Limb (tissue), 2 donors: ENCODE measurements around the gene SLC39A13.
A peak's percentile ranks its signal among the peaks of the same experiment; 100 is the strongest.

Source experiments
- DNase-seq, 2 donors: peaks; one replicate each; pipeline ENCODE4 v3.0.0-alpha.2; 2016; ENCODE audit errors: extremely low spot score in 2 of 2

Gene SLC39A13

DNA sequence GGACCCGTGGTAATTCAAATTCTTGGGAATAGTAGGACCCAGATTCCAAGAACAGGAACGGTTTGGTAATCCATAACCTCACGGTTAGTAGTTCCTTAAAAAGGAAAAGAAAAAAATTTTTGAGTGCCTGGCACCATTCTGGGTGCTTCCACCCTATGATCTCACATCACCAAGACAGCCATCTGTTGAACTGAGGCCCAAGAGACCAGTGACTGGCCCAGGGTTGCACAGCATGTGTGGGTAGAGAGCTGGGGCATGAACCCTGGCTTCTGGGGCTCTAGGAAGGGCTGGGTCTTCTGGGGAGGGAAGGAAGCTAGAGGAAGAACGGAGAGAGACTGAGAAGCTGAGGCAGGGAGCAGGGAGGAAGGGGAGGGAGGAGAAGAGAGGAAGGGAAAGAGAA, 25.3 kb upstream of the SLC39A13 start:
- DNase-seq = no peak

DNA sequence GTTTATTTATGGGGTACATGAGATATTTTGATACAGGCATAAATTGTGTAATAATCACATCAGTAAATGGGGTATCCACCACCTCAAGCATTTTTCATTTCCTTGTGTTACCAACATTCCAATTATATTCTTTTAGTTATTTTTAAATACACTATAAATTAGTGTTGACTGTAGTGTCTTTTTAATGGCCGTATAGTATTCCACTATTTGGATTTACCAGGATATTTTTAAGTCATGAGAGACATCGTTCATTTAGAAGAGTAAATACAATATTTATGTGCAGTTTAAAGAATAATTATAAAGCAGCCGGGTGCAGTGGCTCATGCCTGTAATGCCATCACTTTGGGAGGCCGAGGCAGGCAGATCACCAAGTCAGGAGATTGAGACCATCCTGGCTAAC, 23.9 kb upstream of the SLC39A13 start:
- DNase-seq = no peak

DNA sequence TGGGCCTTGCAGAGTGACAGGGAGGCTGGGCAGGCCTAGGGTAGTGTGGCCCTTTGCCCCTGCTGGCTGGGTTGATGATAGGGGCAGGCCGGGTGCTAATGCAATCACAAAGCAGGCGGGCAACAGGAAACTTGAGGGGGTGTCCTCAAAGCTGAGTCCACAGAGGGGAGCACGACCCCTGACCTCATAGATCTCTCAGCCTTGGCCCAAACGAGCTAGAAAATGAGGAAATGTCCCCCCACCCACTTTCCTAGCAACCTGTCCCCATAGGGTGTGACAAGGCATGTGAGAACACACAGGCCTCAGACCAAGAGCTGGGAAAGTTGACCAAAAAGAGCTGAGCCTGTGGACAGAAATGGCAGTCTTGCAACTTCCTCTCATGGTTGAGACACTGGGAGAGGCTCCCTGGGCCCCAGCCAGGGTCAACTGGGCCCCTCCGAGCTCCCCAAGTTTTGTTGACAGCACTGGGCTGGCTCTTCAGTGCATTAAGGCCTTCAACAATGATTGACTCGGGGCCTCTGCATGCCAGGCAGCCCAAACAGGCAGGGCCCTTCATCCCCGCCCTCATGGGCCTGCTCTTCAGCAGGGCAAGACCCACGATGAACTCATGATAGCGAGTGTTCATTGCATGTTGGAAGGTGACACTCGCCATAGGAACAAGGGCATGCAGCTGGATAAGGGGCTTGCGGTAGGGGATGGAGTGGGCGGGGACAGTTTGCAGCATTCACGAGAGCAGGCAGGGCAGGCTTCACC, 20.3 kb upstream of the SLC39A13 start:
- DNase-seq = no peak

DNA sequence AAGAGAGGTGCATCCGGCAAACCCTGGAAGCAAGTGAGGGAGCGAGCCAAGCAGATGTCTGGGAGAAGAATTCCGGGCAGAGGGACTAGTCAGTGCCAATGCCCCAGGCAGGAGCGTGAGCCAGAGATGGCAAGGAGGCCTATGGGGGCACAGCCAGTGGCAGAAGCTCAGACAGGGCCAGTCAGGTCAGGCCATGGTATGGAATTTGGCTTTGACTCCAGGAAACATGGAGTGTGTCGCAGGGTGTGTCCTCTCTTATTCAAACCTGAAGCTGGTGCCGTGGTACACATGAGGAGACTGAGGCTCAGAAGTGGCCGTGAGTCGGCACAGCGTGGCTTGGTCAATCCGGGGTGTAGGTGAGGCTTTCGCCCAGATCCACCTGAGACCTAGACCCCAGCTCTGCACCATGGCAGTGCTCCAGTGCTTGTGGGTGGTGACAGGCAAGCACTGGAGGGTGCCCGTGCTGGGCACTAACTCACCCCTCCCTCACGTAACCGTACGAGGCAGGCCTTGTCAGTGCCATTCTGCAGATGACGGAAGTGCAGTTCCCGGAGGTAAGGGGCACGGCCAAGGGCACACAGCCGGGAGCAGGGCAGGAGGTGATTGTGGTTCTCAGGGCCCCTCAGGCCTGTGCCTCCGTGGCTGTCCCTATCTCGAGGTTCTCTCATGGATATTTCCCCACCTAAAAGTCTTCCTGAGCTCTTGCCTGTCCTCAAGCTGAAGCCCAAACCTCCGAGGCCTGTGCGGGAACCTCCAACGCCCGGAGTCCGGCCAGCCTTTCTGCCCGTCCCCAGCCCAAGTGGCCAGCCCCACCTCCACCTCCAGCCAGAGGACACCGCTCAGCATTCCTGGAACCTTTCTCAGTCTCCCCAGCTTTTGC, 19.5 kb upstream of the SLC39A13 start:
- no peak for DNase-seq

DNA sequence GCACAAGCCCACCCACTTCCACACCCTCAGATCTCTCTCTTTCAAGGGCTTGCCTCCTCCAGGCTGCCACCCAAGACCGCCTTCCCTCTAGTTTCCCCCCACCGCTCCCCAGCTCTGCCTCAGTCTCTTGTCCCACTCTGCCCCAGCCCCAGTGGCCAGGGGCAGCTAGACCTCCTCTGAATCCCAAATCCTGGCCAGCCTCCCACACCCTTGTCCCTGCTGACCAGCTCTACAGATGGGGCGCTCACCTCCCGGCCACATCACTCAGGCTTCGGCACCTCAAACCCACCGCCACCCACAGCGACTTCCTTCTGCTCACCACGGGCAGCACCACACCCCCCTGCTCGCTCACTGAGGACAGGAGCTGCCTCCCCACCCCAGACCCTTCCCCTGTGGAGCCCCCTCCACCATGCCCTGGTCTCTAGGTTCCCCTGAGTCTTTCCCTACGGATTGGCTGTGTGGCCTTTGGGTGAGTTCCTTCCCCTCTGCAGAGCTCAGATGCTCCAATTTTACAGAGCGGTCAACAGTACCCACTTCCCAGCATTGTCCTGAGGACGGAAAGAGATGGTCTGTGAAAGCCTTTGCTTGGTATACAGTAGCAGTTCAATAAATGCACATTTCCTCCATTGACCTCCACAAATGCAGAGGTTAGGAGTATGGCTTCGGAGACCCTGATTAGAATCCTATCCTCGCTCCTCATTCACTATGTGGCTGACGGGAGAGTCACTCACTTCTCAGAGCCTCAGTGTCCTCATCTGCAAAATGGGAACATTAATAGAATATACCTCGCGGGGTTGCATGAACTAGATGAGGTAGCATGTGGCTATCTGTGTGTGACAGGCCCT, 18.6 kb upstream of the SLC39A13 start:
- no peak for DNase-seq

DNA sequence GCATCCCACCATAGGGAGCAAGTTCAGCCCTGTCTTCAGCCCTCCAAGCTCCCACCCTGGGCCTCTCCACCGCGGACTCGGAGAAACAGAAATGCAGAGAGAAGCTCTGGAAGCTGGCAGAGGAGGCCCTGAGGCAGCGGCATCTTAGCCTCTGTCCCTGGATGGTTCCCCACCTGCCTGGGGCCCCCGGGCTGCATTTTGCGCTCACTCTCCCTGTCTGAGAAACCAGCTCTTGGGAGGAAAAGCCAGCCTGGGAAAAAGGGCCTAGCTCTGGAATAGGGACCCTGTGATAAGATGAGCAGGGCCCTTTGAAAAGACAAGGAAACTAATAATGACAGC, 18.0 kb upstream of the SLC39A13 start:
- DNase-seq = no peak

DNA sequence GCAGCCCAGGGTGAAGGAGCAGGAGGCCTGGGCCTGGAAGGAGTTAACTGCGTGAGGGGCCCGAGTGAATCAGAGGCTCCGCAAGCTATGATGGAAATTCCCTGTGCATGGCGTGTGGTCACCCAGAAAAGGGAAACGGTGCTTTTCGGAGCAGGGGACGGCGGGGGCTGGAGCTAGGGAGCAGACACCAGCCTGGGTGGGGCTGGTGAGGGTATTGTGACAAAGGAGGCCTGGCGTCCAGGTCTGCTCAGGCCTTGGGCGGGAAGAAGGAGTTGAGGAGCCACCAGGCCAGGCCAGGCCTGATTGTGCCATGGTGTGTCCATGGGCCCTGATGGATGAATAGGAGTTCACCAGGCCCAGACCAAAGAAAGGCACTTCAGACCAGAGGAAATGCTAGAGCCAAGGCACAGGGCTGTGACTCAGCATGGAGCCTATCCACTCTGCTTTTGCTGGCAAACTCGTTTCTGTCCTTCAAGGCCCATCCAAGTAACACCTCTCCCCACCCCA, 17.3 kb upstream of the SLC39A13 start:
- no peak for DNase-seq

DNA sequence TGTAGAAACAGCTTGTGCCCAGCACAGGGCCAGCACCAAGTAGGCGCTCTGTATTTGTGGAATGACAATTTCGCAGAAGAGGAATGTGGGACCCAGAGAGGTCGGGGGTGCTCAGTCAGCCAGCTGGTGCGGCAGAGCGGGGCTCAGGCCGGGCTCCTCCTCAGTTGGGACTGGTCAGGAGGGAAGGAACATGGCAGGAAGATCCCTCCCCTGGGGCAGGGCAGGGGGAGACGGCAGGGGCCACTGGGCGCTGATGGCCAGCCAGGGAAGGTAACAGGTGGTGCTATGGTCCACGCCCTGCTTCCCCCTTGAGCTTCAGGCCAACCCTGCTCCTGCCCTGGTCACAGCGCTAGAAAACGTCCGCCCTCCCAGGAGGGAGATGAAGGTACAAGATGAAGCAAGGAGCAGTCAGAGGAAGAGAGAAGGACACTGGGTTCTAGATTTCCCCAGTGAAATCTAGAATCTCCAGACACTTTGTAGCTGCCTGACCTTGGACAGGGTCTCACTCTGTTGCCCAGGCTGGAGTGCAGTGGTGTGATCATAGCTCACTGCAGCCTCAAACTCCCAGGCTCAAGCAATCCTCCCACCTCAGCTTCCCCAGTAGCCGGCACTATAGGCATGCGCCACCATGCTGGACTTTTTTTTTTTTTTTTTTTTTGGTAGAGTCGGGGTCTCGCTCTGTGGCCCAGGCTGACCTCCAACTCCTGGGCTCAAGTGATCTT, 16.5 kb upstream of the SLC39A13 start:
- no peak for DNase-seq

DNA sequence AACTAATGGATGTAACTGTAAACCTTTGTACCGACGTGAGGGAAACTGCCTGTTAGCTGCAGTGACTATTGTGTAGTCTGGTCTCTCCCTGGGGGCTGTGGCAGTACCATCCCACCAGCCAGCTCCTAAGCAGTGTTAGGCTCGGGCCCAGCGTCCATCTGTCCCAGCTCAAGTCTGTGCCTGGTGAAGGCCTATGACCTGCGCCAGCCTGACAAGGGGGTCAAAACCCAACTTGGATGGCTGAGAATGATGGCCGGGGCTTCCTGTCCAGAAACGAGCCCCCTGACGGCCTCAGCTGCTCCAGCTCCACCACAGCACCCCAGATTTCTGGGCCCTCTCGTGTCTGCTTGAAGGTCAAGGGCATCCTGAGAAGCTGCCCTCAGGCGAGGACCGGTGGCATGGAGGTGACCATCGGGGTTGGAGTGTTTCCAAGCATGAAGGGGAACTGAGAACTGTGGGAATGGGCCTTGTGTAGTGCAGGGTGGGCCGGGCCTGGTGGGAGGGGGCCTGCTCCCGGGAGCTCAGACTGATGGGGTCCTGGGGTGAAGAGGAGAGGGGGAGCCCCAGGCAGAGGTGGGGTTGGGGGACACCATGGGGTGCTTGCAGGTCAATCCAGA, 15.7 kb upstream of the SLC39A13 start:
- DNase-seq = no peak

DNA sequence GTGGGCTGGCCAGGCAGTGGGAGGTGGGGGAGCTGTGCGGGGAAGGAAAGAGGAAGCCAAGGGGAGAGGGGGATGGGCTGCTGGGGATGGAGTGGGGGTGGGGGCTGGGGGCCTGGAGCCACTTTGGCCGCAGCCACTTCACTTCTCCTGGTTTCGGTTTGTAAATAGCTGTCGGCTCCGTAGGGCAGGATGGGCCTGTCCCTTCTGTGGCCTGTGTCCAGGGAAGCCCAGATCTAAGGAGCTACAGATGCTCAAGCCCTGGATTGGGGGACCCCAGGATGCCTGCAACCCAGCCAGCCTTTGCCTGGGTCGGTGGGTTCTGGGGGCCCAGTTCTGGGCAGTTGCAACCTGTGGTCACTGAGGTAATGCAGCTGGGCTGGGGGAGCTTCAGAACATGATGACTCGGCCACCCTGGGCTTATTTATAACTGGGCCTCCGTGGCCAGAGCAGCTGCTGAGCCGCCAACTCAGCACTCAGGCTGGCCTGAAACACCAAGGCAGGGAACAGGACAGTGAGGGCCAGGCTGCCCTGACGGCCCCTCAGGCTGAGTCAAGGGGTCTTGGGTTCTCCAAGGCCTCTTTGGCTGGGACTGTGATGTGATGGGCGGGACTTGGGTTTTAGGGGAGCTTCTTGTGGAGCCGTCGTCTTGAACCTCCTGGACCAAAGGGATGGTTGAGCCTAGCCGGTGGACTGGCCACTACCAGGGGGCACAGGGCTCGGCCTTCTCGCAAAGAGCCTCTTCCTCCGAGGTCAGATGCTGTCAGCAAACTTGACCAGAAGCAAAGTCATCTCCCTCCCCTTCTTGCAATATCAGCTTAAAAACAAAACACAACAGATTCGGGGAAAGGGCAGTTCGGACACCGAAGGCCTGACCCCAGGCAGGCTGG, 15.0 kb upstream of the SLC39A13 start:
- DNase-seq = no peak

DNA sequence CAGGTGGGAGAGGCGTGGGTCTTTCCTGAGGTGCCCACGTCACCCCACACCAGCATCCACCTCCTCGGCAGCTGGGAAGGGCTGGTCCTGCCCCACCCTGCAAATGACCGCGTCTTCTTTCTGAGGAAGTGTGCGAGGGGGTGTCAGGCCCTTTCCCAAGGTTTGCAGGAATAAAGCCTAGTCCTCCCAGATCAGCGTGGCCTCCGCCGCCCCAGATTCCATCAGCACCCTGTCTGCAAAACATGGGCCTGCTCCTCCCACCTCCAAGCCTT, 14.4 kb upstream of the SLC39A13 start:
- DNase-seq = no peak

DNA sequence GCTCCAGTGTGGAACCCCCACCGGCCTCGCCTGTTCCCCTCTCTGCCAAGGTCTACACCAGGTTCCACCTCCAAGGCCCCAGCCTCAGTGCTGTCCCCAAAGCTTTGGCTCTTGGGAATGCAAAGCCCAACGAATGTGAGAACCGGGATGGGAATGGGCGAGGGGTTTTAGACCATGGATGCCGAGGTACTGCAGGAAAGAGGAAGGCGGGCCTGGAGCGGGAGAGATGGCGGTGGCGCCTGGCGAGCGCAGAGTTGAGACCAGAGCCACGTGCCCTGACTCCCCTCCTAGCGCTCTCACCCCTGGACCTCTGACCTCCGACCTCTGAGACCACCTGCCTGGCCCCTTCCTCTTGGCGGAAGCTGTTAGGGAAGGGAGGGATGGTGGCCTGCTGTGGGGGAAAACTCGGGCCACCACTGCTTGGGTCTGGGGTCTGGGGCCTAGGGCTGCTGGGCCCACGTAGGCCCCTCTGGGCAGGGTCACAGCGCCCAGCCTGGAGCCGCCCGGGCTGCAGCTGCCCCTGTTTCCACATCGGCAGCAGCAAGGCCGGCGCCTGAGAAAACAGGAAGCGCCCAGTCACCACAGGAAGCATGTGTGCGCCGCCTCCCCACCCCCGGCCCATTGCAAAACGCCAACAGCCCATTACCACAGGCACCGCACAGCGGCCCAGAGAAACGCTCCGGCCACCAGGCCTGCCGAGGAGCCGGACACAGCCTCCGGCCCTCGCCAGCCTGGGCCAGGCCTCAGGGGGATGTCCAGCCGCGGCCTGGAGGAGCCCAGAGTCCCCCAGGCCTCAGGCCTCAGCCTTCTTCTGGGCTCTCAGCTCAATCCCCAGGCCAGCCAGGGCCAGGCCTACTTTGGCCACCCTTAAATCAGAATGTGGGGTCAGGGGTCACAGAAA, 13.8 kb upstream of the SLC39A13 start:
- no peak for DNase-seq

DNA sequence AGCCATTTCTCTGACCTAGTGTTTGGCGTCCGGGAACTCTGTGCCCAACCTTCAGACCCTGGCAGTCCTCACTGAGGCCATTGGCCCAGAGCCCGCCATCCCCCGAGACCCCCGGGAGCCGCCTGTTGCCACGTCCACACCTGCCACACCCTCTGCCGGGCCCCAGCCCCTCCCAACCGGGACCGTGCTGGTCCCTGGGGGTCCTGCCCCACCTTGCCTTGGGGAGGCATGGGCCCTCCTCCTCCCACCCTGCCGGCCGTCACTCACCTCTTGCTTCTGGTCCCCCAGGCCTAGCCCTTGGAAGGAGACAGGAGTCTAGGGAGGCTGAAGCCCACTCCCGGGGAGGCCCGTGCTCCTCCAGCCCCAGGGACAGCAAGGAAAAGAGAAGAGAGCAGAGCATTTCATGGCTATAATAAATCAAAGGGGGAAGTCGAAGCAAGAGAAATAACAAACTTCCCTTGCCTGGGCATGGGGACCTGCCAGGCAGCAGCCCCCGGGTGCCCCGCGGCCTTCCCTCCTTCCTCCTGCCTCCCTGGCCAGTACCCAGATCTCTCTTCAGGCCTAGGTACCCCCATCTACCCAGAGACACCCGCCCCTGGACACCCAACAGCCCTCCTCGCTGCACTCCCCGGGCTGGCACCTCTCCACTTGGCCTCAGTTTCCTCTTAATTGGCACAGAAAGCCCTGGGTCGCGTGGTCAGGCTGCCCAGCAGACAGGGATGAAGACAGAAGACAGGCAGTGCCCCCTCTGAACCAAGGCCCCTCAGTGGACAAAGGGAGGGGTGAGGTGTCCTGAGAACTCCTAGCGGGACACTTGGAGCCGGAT, 13.0 kb upstream of the SLC39A13 start:
- no peak for DNase-seq

DNA sequence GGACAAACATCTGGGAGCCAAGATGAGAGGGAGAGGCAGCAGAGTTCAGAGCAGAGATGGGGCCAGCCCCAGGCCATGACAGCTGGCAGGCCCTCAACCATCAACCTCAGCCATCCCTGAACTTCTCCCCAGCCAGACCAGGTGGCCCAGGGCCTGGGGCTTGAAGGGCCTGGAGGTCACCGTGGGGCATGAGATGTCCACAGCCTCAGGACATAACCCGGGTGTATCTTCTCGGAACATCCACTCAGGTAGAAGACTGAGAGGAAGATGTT, 12.4 kb upstream of the SLC39A13 start:
- no peak for DNase-seq

DNA sequence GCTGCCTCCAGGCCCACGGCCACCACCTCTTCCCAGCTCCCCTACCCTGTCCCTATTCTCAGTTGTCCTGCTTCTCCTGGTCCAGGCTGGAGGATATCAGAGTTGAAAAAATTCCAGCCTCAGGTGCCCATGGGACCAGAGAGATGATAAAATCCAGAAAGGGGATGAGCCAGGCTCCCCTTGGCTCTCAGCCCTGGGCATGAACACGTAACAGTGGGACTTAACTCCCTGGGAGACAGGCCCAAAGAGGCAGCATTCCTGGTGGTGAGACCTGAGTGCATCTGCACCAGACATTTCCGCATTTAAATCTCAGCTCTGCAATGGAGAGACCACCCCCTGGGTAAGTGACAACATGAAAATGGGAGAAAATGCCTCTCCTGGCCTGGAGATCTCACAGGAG, 10.4 kb upstream of the SLC39A13 start:
- DNase-seq = no peak

DNA sequence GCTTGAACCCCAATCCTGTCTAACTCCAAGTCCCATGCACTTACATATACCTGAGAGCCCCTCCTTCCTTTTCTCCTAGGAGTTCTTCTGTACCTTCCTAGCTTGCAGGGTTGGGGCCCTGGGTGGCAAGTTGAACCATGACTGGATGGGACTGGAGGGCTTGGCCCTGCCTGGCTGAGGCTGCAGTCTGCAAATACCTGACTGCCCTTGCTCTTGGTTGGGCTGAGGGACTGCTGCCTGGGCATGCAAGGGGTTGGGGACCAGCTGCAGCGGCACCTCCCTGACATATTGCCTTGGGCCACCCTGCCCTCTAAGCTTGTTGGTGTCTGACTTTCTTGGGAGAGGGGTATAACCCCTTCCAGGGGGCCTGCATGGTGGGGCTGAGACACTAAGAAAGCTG, 9.8 kb upstream of the SLC39A13 start:
- DNase-seq = no peak

DNA sequence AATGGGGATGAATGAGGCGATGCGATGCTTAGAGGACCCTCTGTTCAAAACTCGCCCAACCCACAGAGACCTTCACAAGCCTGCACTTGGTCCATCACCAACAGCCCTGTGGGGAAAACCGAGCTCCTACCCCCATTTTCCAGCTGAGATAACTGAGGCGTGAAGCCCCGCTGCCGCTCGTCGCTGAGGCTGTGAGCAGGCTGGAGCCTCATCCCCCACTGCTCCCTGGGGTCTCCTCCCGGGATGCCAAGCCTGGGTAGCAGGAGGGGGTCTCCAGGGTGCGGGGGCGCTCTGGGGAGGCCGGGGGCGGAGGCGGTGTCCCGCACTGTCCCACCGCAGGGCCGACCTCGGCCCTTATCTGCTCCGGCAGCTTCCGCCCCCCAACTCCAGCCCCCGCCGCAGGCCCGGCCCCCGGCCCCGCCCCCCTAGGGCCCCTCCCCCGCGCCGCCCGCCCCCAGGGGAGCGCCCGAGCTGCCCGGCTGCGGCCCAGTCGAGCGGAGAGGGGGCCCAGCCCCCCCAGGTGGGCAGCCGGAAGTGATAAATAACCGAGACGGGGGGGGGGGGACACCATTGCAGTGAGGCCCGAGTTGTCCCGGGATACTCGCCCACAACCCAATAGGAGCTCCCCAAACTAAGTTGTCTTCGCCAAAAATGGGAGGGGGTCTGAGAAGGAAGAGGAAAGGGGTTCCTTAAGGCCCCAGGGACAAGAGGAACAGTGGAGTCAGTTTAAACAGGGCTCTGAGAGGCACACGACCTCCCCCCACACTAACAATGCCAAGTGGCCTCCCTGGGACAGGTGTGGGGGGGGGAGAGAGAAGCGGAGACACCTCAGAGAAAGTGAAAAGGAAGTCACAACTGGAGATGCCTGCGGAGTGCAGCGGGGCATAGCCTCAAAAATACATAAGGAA, 8.3 kb upstream of the SLC39A13 start:
- peak in 1 of 2 donors; percentile 76 for DNase-seq
